H1 (cell line): ENCODE data around the gene GADD45B.

Experiments
- CEBPB ChIP-seq: IDR thresholded peaks from 2 replicates; pipeline ENCODE4 v1.6.1; 2012; ENCODE audit warnings: low read depth, low read length
- TEAD4 ChIP-seq: IDR thresholded peaks from 2 replicates; pipeline ENCODE4 v1.6.1; 2012; ENCODE audit warnings: low read depth, low read length, inconsistent platforms, mixed read lengths
- TF ChIP-seq, protein P1 (sequence below), 3 experiments: IDR thresholded peaks; 1 replicate in 2 of 3; 2 replicates in 1 of 3; pipeline versions ENCODE4 v1.5.1 to v1.6.1; 2011; ENCODE audit warnings: low read length in 3 of 3, mild to moderate bottlenecking in 3 of 3, inconsistent platforms in 2 of 3, low read depth in 1 of 3, moderate library complexity in 1 of 3; ENCODE audit not compliant: insufficient read depth in 1 of 3; ENCODE audit errors: control extremely low read depth in 1 of 3

DNA sequence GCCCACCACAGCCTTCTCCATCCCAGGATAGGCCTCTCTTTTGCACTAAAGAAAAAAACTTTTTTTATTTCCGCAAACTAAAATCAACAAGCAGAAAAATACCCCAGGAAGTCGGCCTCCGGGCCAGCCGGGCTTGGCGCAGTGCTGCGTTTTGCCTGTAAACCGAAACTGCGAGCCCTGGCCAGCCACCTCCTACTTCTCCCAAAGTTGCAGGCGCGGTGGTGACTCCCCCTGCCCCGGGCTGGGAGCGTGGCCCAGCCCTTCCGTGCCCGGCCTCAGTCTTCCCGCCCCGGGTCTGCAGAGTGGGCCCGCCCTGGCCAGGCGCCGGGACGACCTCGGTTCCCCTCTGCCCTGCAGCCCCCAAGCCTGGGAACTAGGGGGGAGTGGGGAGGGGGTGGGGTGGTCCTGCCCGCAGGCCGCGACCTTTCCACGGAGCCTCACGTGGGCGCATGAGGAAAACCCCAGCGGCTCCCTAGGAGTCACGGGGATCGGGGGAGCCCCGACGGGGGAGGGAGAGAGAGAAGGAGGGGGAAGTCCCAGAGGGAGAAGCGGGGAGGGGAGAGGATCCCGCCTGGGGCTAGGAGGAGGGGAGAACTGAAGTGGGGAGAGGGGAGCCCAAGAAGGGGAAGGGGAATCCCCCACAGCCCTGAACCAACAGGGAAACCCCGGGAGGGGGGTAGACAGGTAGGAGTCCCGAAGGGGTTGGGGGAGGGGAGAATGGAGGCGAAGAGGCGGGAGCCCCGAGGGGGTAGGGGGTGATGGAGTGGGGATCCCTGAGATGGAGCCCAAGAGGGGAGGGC, 3.0 kb downstream of the GADD45B start:
- TF ChIP-seq, protein P1, sequence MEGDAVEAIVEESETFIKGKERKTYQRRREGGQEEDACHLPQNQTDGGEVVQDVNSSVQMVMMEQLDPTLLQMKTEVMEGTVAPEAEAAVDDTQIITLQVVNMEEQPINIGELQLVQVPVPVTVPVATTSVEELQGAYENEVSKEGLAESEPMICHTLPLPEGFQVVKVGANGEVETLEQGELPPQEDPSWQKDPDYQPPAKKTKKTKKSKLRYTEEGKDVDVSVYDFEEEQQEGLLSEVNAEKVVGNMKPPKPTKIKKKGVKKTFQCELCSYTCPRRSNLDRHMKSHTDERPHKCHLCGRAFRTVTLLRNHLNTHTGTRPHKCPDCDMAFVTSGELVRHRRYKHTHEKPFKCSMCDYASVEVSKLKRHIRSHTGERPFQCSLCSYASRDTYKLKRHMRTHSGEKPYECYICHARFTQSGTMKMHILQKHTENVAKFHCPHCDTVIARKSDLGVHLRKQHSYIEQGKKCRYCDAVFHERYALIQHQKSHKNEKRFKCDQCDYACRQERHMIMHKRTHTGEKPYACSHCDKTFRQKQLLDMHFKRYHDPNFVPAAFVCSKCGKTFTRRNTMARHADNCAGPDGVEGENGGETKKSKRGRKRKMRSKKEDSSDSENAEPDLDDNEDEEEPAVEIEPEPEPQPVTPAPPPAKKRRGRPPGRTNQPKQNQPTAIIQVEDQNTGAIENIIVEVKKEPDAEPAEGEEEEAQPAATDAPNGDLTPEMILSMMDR (IDR thresholded peaks at IDR 0.05; ENCODE audit: control extremely low read depth in 1 of 3, insufficient read depth in 1 of 3, low read depth in 1 of 3, low read length in 3 of 3): no peak
- TF ChIP-seq CEBPB (no peak), TEAD4 (no peak)
